Measurements from ENCODE around the gene DGLUCY. TPM values are rescaled to one million over a fixed set of nuclear protein-coding genes. Genes with fewer than 3 reads are reported as not detected.

DGLUCY gene
- total and polyA plus RNA-seq, 2 donors (not counting 1 experiment from before 2014, with no cell fraction given), result 91.5 to 103 TPM

DNA sequence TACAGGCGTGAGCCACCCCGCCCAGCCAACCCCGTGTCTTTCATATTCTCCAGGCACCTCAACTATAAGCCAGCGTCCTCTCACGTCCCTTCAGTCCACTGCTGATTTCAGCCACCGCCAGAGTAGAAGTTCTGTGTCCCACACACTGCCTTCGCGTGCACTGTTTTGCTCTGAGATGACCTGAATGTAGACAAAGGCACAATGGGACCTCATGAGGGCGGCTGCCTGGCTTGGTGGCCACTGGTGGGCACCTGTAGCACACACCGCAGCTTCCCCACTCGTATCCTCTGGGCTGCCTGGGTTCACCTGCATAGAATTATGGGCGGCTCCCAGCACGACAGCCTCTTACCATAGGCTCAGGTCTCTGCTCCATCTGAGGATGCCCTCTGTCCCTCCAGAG lies 73.4 kb downstream of the DGLUCY start:
- no peaks in the 10 kb centered on the region for H3K27me3 ChIP-seq (replicated peaks in 1 of 4; ENCODE audit: control extremely low read depth in 1 of 4, control insufficient read depth in 3 of 4, insufficient read depth in 4 of 4, low read length in 3 of 4)
- WGBS (ENCODE audit: insufficient coverage), result 99% methylated on average over 13 of the region's 13 CpGs
- no peak overlapping the region for H3K27ac ChIP-seq (ENCODE audit: low read length in 2 of 2)
- no peaks in the 10 kb centered on the region for H3K9me3 ChIP-seq (ENCODE audit: control extremely low read depth in 1 of 3, control insufficient read depth in 2 of 3, insufficient read depth in 1 of 3, low read length in 2 of 3)
- Mint-ChIP-seq H3K9me3 (ENCODE audit: insufficient read depth) (no peaks in the 10 kb centered on the region), H3K27ac (no peak overlapping the region), H3K4me3 (no peak overlapping the region), H3K4me1 (no peaks in the 10 kb centered on the region), H3K27me3 (no peaks in the 10 kb centered on the region)
- H3K4me3 ChIP-seq (ENCODE audit: control extremely low read depth in 1 of 5, extremely low read depth in 1 of 5, insufficient read depth in 1 of 5, low read depth in 2 of 5, low read length in 4 of 5), result no peak overlapping the region
- no peak for ATAC-seq (ENCODE audit: low read depth)
- TF ChIP-seq, protein P1, sequence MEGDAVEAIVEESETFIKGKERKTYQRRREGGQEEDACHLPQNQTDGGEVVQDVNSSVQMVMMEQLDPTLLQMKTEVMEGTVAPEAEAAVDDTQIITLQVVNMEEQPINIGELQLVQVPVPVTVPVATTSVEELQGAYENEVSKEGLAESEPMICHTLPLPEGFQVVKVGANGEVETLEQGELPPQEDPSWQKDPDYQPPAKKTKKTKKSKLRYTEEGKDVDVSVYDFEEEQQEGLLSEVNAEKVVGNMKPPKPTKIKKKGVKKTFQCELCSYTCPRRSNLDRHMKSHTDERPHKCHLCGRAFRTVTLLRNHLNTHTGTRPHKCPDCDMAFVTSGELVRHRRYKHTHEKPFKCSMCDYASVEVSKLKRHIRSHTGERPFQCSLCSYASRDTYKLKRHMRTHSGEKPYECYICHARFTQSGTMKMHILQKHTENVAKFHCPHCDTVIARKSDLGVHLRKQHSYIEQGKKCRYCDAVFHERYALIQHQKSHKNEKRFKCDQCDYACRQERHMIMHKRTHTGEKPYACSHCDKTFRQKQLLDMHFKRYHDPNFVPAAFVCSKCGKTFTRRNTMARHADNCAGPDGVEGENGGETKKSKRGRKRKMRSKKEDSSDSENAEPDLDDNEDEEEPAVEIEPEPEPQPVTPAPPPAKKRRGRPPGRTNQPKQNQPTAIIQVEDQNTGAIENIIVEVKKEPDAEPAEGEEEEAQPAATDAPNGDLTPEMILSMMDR (IDR thresholded peaks at IDR 0.05), result no peak
- no peak for TF ChIP-seq EZH2 (IDR thresholded peaks at IDR 0.05; ENCODE audit: borderline replicate concordance, insufficient read depth, low read depth, low read length, poor library complexity, severe bottlenecking)
- no peak overlapping the region for H3K4me2 ChIP-seq (replicated peaks; ENCODE audit: low read depth, low read length, poor library complexity, severe bottlenecking)
- no peak overlapping the region for H3K9ac ChIP-seq (ENCODE audit: low read length)
- intact Hi-C loops (cut with micrococcal nuclease), result no loop called here
- peaks cover 5% of the 10 kb centered on the region for H4K20me1 ChIP-seq (ENCODE audit: control insufficient read depth, insufficient read depth, low read length, poor library complexity, severe bottlenecking)
- no peaks in the 10 kb centered on the region for H3K4me1 ChIP-seq (ENCODE audit: control insufficient read depth in 2 of 2, insufficient read depth in 2 of 2, low read length in 2 of 2)
- peaks cover 7% of the 10 kb centered on the region for H3K79me2 ChIP-seq (ENCODE audit: control insufficient read depth, insufficient read depth, low read length)
- DNase-seq, result no peak
- peaks cover 2 to 72% of the 10 kb centered on the region in 2 experiments for H3K36me3 ChIP-seq (replicated peaks in 1 of 2; ENCODE audit: control extremely low read depth in 1 of 2, control insufficient read depth in 1 of 2, extremely low read depth in 1 of 2, insufficient read depth in 2 of 2, low read length in 1 of 2)
- ChIA-PET POLR2A (no interaction called here), CTCF (interaction anchor here (2.4 kb wide), 1 partner anchor 10 kb away, joined by 6 read pairs; no protein-coding TSS in a partner anchor)
- no peak overlapping the region for H2AFZ ChIP-seq (ENCODE audit: insufficient read depth, low read depth, low read length, poor library complexity, severe bottlenecking)

GRCh38 chr14:91190853-91191252 lies 77.0 kb downstream of the DGLUCY start:
- TF ChIP-seq EZH2 (IDR thresholded peaks at IDR 0.05; ENCODE audit: borderline replicate concordance, insufficient read depth, low read depth, low read length, poor library complexity, severe bottlenecking), result no peak
- TF ChIP-seq, protein P1 (IDR thresholded peaks at IDR 0.05), result no peak
- no peaks in the 10 kb centered on the region for H3K4me1 ChIP-seq (ENCODE audit: control insufficient read depth in 2 of 2, insufficient read depth in 2 of 2, low read length in 2 of 2)
- H3K9ac ChIP-seq (ENCODE audit: low read length), result no peak overlapping the region
- H3K27me3 Mint-ChIP-seq, result no peaks in the 10 kb centered on the region
- no peak overlapping the region for H3K4me3 ChIP-seq (ENCODE audit: control extremely low read depth in 1 of 5, extremely low read depth in 1 of 5, insufficient read depth in 1 of 5, low read depth in 2 of 5, low read length in 4 of 5)
- POLR2A ChIA-PET, result no interaction called here
- no peak overlapping the region for H3K27ac Mint-ChIP-seq
- H3K4me1 Mint-ChIP-seq, result no peaks in the 10 kb centered on the region
- ATAC-seq (ENCODE audit: low read depth) (no peak), DNase-seq (no peak)
- over 99% methylated on average over 9 of the region's 9 CpGs for WGBS (ENCODE audit: insufficient coverage)
- H3K27me3 ChIP-seq (replicated peaks in 1 of 4; ENCODE audit: control extremely low read depth in 1 of 4, control insufficient read depth in 3 of 4, insufficient read depth in 4 of 4, low read length in 3 of 4), result no peaks in the 10 kb centered on the region
- H2AFZ ChIP-seq (ENCODE audit: insufficient read depth, low read depth, low read length, poor library complexity, severe bottlenecking), result no peak overlapping the region
- H3K27ac ChIP-seq (ENCODE audit: low read length in 2 of 2), result no peak overlapping the region
- no peak overlapping the region for H3K4me2 ChIP-seq (replicated peaks; ENCODE audit: low read depth, low read length, poor library complexity, severe bottlenecking)
- peaks cover 5% of the 10 kb centered on the region for H4K20me1 ChIP-seq (ENCODE audit: control insufficient read depth, insufficient read depth, low read length, poor library complexity, severe bottlenecking)
- no peaks in the 10 kb centered on the region for H3K9me3 ChIP-seq (ENCODE audit: control extremely low read depth in 1 of 3, control insufficient read depth in 2 of 3, insufficient read depth in 1 of 3, low read length in 2 of 3)
- H3K4me3 Mint-ChIP-seq, result no peak overlapping the region
- H3K36me3 ChIP-seq (replicated peaks in 1 of 2; ENCODE audit: control extremely low read depth in 1 of 2, control insufficient read depth in 1 of 2, extremely low read depth in 1 of 2, insufficient read depth in 2 of 2, low read length in 1 of 2), result peaks cover 2 to 74% of the 10 kb centered on the region in 2 experiments
- peaks cover 7% of the 10 kb centered on the region for H3K79me2 ChIP-seq (ENCODE audit: control insufficient read depth, insufficient read depth, low read length)
- H3K9me3 Mint-ChIP-seq (ENCODE audit: insufficient read depth), result no peaks in the 10 kb centered on the region
- intact Hi-C loops (cut with micrococcal nuclease), result no loop called here
- CTCF ChIA-PET, result interaction anchor here (1.0 kb wide), 1 partner anchor 17 kb away, joined by 4 read pairs; no protein-coding TSS in a partner anchor
